Suprapubic skin (tissue), 4 donors: ENCODE results near the gene CHRDL2. TPM values are rescaled to one million over a fixed set of nuclear protein-coding genes. Genes with fewer than 3 reads are reported as not detected.

Experiments used
- DNase-seq, 2 donors: peaks; one replicate each; pipeline ENCODE4 v3.0.0-alpha.2; 2019; ENCODE audit warnings: low spot score in 2 of 2
- H3K27ac ChIP-seq: fragments of 200-600 bp; sonication (generic); one replicate; pipeline ENCODE4 v1.5.1; 2019
- H3K27me3 ChIP-seq: fragments of 200-600 bp; sonication (generic); one replicate; pipeline ENCODE4 v1.5.1; 2019
- H3K36me3 ChIP-seq: fragments of 200-600 bp; sonication (generic); one replicate; pipeline ENCODE4 v1.5.1; 2019
- H3K4me1 ChIP-seq: fragments of 200-600 bp; sonication (generic); one replicate; pipeline ENCODE4 v1.5.1; 2019
- H3K4me3 ChIP-seq: fragments of 200-600 bp; sonication (generic); one replicate; pipeline ENCODE4 v1.5.1; 2019; ENCODE audit warnings: mild to moderate bottlenecking
- H3K9me3 ChIP-seq: fragments of 200-600 bp; sonication (generic); one replicate; pipeline ENCODE4 v1.5.1; 2019
- EP300 ChIP-seq: sonication (generic); formaldehyde crosslinking; IDR thresholded peaks from one replicate; pipeline ENCODE4 v1.6.1; 2017; ENCODE audit warnings: antibody characterized with exemption
- POLR2A ChIP-seq, 2 donors: fragments of 450-650 bp; IDR thresholded peaks; one replicate each; pipeline ENCODE4 v1.6.1; 2017; ENCODE audit warnings: antibody characterized with exemption in 2 of 2, mild to moderate bottlenecking in 2 of 2, moderate library complexity in 2 of 2
- POLR2AphosphoS5 ChIP-seq, 3 donors: sonication (generic); formaldehyde crosslinking; IDR thresholded peaks; one replicate each; pipeline ENCODE4 v1.6.1; 2017; ENCODE audit warnings: antibody characterized with exemption in 3 of 3
- WGBS: methylation state at CpG from one replicate; pipeline ENCODE4 v1.1.5; 2018; 5-methylcytosine and 5-hydroxymethylcytosine counted together
- total RNA-seq, 4 donors: library from RNA; depleted of rRNA; stranded (reverse); fragments of >200 nt; gene quantifications; one replicate each; pipeline ENCODE4 v1.1.0, GENCODE V29; 2016
- TF ChIP-seq, protein P1 (sequence below), 2 donors: fragments of 200-600 bp in 1 of 2; fragments of 450-650 bp in 1 of 2; sonication (generic) in 1 of 2; IDR thresholded peaks; one replicate each; pipeline ENCODE4 v1.5.1; 2016 to 2019; ENCODE audit warnings: antibody characterized with exemption in 2 of 2, mild to moderate bottlenecking in 1 of 2, moderate library complexity in 1 of 2

The CHRDL2 gene
- total RNA-seq, 4 donors from 2014 or later, result not detected

DNA sequence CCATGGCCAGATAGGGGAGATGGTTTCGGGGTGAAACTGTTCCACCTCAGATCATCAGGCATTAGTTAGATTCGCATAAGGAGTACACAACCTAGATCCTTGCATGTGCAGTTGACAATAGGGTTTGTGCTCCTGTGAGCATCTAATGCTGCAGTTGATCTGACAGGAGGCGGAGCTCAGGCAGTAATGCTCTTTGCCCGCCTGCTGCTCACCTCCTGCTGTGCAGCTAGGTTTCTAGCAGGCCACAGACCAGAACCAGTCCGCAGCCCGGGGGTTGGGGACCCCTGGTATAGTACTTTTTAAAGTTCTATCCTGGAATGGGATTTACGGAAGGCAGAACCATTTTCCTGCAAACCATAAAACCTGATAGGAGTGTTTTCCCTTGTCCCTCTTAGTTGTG, 84.3 kb downstream of the CHRDL2 start:
- Histone ChIP-seq H3K9me3 (no peaks in the 10 kb centered on the region), H3K36me3 (no peaks in the 10 kb centered on the region), H3K27ac (no peak overlapping the region), H3K4me1 (no peaks in the 10 kb centered on the region), H3K27me3 (no peaks in the 10 kb centered on the region), H3K4me3 (no peak overlapping the region)
- no peak for DNase-seq
- WGBS, result 90% methylated on average over 7 of the region's 7 CpGs
- TF ChIP-seq POLR2A (IDR thresholded peaks at IDR 0.05) (no peak), EP300 (no peak), POLR2AphosphoS5 (IDR thresholded peaks at IDR 0.05) (no peak)
- TF ChIP-seq, protein P1, sequence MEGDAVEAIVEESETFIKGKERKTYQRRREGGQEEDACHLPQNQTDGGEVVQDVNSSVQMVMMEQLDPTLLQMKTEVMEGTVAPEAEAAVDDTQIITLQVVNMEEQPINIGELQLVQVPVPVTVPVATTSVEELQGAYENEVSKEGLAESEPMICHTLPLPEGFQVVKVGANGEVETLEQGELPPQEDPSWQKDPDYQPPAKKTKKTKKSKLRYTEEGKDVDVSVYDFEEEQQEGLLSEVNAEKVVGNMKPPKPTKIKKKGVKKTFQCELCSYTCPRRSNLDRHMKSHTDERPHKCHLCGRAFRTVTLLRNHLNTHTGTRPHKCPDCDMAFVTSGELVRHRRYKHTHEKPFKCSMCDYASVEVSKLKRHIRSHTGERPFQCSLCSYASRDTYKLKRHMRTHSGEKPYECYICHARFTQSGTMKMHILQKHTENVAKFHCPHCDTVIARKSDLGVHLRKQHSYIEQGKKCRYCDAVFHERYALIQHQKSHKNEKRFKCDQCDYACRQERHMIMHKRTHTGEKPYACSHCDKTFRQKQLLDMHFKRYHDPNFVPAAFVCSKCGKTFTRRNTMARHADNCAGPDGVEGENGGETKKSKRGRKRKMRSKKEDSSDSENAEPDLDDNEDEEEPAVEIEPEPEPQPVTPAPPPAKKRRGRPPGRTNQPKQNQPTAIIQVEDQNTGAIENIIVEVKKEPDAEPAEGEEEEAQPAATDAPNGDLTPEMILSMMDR (IDR thresholded peaks at IDR 0.05), result no peak

Other genes with a start within 250 kb of the CHRDL2 start
- gene LIPT2, start 237.7 kb downstream of the CHRDL2 start, total RNA-seq, result 10 to 100 TPM in 1 of 4 donors, 1 to 10 TPM in 3; 5.1 to 10.6 (median 7.6) TPM
- gene POLD3, start 138.8 kb downstream of the CHRDL2 start, total RNA-seq, result 10 to 100 TPM; 10.9 to 26.6 (median 14.7) TPM
- 10 to 100 TPM; 18.8 to 26.4 (median 21.2) TPM for gene RNF169, start 17.4 kb upstream of the CHRDL2 start, total RNA-seq
- 10 to 100 TPM; 10.5 to 17.4 (median 13.7) TPM for gene XRRA1, start 217.7 kb upstream of the CHRDL2 start, total RNA-seq
- 10 to 100 TPM; 16.3 to 34.5 (median 20.1) TPM for gene SPCS2, start 217.8 kb upstream of the CHRDL2 start, total RNA-seq